Measurements from ENCODE around the gene HSPA1L.
A peak's percentile ranks its signal among the peaks of the same experiment; 100 is the strongest.
"Not testable (repeated sequence)": the region's sequence is repeated elsewhere in the genome, so short reads cannot be mapped to it uniquely, and the experiment has no call there.

The HSPA1L gene
- total RNA-seq, result 7.0 to 16.8 reads per million in 2 donors

- DNase-seq, result peak; percentile 33
These were observed at the start of gene HSPA1L, which contains the start of gene HSPA1A for GRCh38 chr6:31815025-31815838. TSS of gene HSPA1L (minus strand) at chr6:31815283. CDS start at chr6:31811972, 3,311 bp downstream. TSS of gene HSPA1A (plus strand) at chr6:31815543. CDS start at chr6:31815757, 214 bp downstream.

GRCh38 chr6:31864818-31865204, 49.7 kb upstream of the HSPA1L start:
- DNase-seq, result no peak

- DNase-seq, result not testable (repeated sequence)
These were observed 49.1 kb upstream of the HSPA1L start for GRCh38 chr6:31864123-31864562.

- DNase-seq, result peak; percentile 98
These were observed 47.5 kb upstream of the HSPA1L start, which contains the start of gene NEU1 for GRCh38 chr6:31862344-31863235. TSS of gene NEU1 (minus strand) at chr6:31862821. CDS start at chr6:31862776, 45 bp downstream.

- no peak for DNase-seq
These were observed 46.8 kb upstream of the HSPA1L start for GRCh38 chr6:31861919-31862343.

GRCh38 chr6:31861150-31861549, 46.1 kb upstream of the HSPA1L start:
- no peak for DNase-seq

- DNase-seq, result no peak
These were observed 45.3 kb upstream of the HSPA1L start for GRCh38 chr6:31860349-31860748.

GRCh38 chr6:31859923-31860322, 44.8 kb upstream of the HSPA1L start:
- no peak for DNase-seq

GRCh38 chr6:31858707-31859106, 43.6 kb upstream of the HSPA1L start:
- DNase-seq, result no peak

- DNase-seq, result not testable (repeated sequence)
These were observed 42.7 kb upstream of the HSPA1L start for GRCh38 chr6:31857774-31858173.

- DNase-seq, result not testable (repeated sequence)
These were observed 37.1 kb upstream of the HSPA1L start for GRCh38 chr6:31851980-31852718.

- no peak for DNase-seq
These were observed 36.4 kb upstream of the HSPA1L start for GRCh38 chr6:31851485-31851832.

GRCh38 chr6:31850765-31851484, 35.8 kb upstream of the HSPA1L start:
- no peak for DNase-seq

- DNase-seq, result no peak
These were observed 32.3 kb upstream of the HSPA1L start for GRCh38 chr6:31847276-31847978.

GRCh38 chr6:31844507-31844906, 29.4 kb upstream of the HSPA1L start:
- no peak for DNase-seq

GRCh38 chr6:31842053-31842452, 27.0 kb upstream of the HSPA1L start:
- no peak for DNase-seq

GRCh38 chr6:31839779-31840126, 24.7 kb upstream of the HSPA1L start:
- DNase-seq, result not testable (repeated sequence)

GRCh38 chr6:31838968-31839367, 23.9 kb upstream of the HSPA1L start:
- no peak for DNase-seq

- not testable (repeated sequence) for DNase-seq
These were observed 23.1 kb upstream of the HSPA1L start for GRCh38 chr6:31838114-31838553.

GRCh38 chr6:31837369-31838113, 22.5 kb upstream of the HSPA1L start:
- no peak for DNase-seq
